H1 (cell line): ENCODE measurements around the gene ABTB1. TPM values are rescaled to one million over a fixed set of nuclear protein-coding genes. Genes with fewer than 3 reads are reported as not detected.

Source experiments
- CTCF ChIA-PET: fragments of 300-600 bp; sonication (Branson Sonifier 250); formaldehyde crosslinking; loops from one replicate; lab custom pipeline; 2021; ENCODE audit not compliant: partially characterized antibody; lab: Charles Lee
- POLR2A ChIA-PET: fragments of 300-600 bp; sonication (Branson Sonifier 250); formaldehyde crosslinking; loops from one replicate; lab custom pipeline; 2021; ENCODE audit warnings: inconsistent platforms; ENCODE audit not compliant: partially characterized antibody; lab: Charles Lee
- DNase-seq, 2 experiments: peaks; one replicate each; pipeline versions ENCODE4 v3.0.0 to v3.0.0-alpha.2; 2010 to 2022; ENCODE audit warnings: low spot score in 2 of 2, low read depth in 1 of 2, mixed read lengths in 1 of 2
- FAIRE-seq: peaks from 2 replicates; lab custom pipeline; 2011; peaks lifted over from hg19 to GRCh38; lab: Jason Lieb, UNC
- H2AFZ ChIP-seq: 2 replicates; pipeline ENCODE4 v1.8.1; 2012; ENCODE audit warnings: low read length, inconsistent platforms
- H2AK5ac ChIP-seq: 2 replicates; pipeline ENCODE4 v1.6.1; 2013; ENCODE audit warnings: low read depth, low read length
- H2BK120ac ChIP-seq: replicated peaks from 2 replicates; pipeline ENCODE3; 2013; ENCODE audit warnings: low read depth, low read length, inconsistent platforms
- H2BK12ac ChIP-seq: 2 replicates; pipeline ENCODE4 v1.6.1; 2013; ENCODE audit warnings: low read depth, low read length
- H2BK15ac ChIP-seq: 2 replicates; pipeline ENCODE4 v1.6.1; 2013; ENCODE audit warnings: low read length
- H2BK20ac ChIP-seq: 2 replicates; pipeline ENCODE4 v1.6.1; 2013; ENCODE audit warnings: low read length
- H2BK5ac ChIP-seq: 2 replicates; pipeline ENCODE4 v1.6.1; 2013; ENCODE audit warnings: low read depth, low read length
- H3K14ac ChIP-seq: 2 replicates; pipeline ENCODE4 v1.6.1; 2013; ENCODE audit warnings: inconsistent platforms; ENCODE audit not compliant: insufficient read length
- H3K18ac ChIP-seq: 2 replicates; pipeline ENCODE4 v1.6.1; 2013; ENCODE audit warnings: low read length; ENCODE audit errors: extremely low read depth
- H3K23ac ChIP-seq: 2 replicates; pipeline ENCODE4 v1.6.1; 2013; ENCODE audit warnings: inconsistent platforms; ENCODE audit not compliant: insufficient read length
- H3K23me2 ChIP-seq: 2 replicates; pipeline ENCODE4 v1.6.1; 2013; ENCODE audit warnings: low read depth, low read length
- H3K27ac ChIP-seq: 2 replicates; pipeline ENCODE4 v1.6.1; 2011; ENCODE audit warnings: low read depth, low read length, inconsistent platforms
- H3K27me3 ChIP-seq, 4 experiments: replicated peaks in 1 of 4; 1 replicate in 1 of 4; 2 replicates in 3 of 4; pipeline versions ENCODE4 v1.6.1 to v1.8.1; 2011 to 2013; ENCODE audit warnings: low read length in 3 of 4, mild to moderate bottlenecking in 3 of 4, inconsistent platforms in 2 of 4, mixed read lengths in 2 of 4, moderate library complexity in 1 of 4; ENCODE audit not compliant: control insufficient read depth in 3 of 4, insufficient read depth in 3 of 4; ENCODE audit errors: extremely low read depth in 1 of 4
- H3K36me3 ChIP-seq, 4 experiments: 2 replicates each; pipeline versions ENCODE4 v1.6.1 to v1.8.1; 2011 to 2013; ENCODE audit warnings: mild to moderate bottlenecking in 4 of 4, low read length in 3 of 4, moderate library complexity in 2 of 4, control low read depth in 1 of 4, inconsistent platforms in 1 of 4; ENCODE audit not compliant: insufficient read depth in 4 of 4, control insufficient read depth in 2 of 4
- H3K4ac ChIP-seq: replicated peaks from 2 replicates; pipeline ENCODE3; 2013; ENCODE audit warnings: low read length, low read depth, mixed read lengths, inconsistent platforms; ENCODE audit not compliant: insufficient read length
- H3K4me1 ChIP-seq, 4 experiments: replicated peaks in 1 of 4; 1 replicate in 1 of 4; 2 replicates in 3 of 4; pipeline versions ENCODE4 v1.6.1 to v1.8.1; 2011 to 2013; ENCODE audit warnings: low read length in 3 of 4, inconsistent platforms in 2 of 4, mixed read lengths in 1 of 4; ENCODE audit not compliant: insufficient read depth in 4 of 4, control insufficient read depth in 3 of 4
- H3K4me2 ChIP-seq, 2 experiments: 2 replicates each; pipeline versions ENCODE4 v1.6.1 to v1.8.1; 2011 to 2013; ENCODE audit warnings: low read depth in 2 of 2, low read length in 2 of 2, control low read depth in 1 of 2, inconsistent platforms in 1 of 2, mild to moderate bottlenecking in 1 of 2; ENCODE audit not compliant: insufficient read depth in 1 of 2
- H3K4me3 ChIP-seq, 4 experiments: fragments of 200-600, 300-600 bp in 1 of 4; sonication (generic), shearing (Covaris generic), sonication (Bioruptor Twin) in 1 of 4; 2 replicates each; pipeline versions ENCODE4 v1.5.1 to v1.8.1; 2011 to 2016; ENCODE audit warnings: low read length in 4 of 4, low read depth in 3 of 4, control low read depth in 2 of 4, inconsistent platforms in 2 of 4, mild to moderate bottlenecking in 2 of 4, mixed read lengths in 1 of 4, moderate library complexity in 1 of 4; ENCODE audit not compliant: insufficient read depth in 2 of 4; ENCODE audit errors: extremely low read depth in 1 of 4
- H3K56ac ChIP-seq: replicated peaks from 2 replicates; pipeline ENCODE3; 2013; ENCODE audit warnings: low read depth, mild to moderate bottlenecking, mixed read lengths, low read length, inconsistent platforms; ENCODE audit not compliant: insufficient read length
- H3K79me1 ChIP-seq: 2 replicates; pipeline ENCODE4 v1.6.1; 2013; ENCODE audit warnings: low read depth, low read length, control low read depth
- H3K79me2 ChIP-seq, 2 experiments: 2 replicates each; pipeline versions ENCODE4 v1.6.1 to v1.8.1; 2012 to 2013; ENCODE audit warnings: low read length in 2 of 2, mild to moderate bottlenecking in 2 of 2, inconsistent platforms in 1 of 2; ENCODE audit not compliant: insufficient read depth in 2 of 2, control insufficient read depth in 1 of 2
- H3K9ac ChIP-seq, 4 experiments: replicated peaks in 1 of 4; 1 replicate in 1 of 4; 2 replicates in 3 of 4; pipeline versions ENCODE4 v1.6.1 to v1.8.1; 2011 to 2013; ENCODE audit warnings: low read depth in 3 of 4, low read length in 3 of 4, control low read depth in 2 of 4, mild to moderate bottlenecking in 2 of 4, moderate library complexity in 2 of 4, inconsistent platforms in 1 of 4; ENCODE audit errors: extremely low read depth in 1 of 4
- H3K9me3 ChIP-seq, 2 experiments: 2 replicates each; pipeline versions ENCODE4 v1.6.1 to v1.8.1; 2012 to 2013; ENCODE audit warnings: mild to moderate bottlenecking in 2 of 2, moderate library complexity in 2 of 2, control low read depth in 1 of 2, inconsistent platforms in 1 of 2, low read depth in 1 of 2, low read length in 1 of 2, mixed read lengths in 1 of 2; ENCODE audit not compliant: insufficient read depth in 2 of 2
- H4K20me1 ChIP-seq, 2 experiments: replicated peaks in 1 of 2; 2 replicates each; pipeline versions ENCODE3 to v1.8.1; 2011 to 2013; ENCODE audit warnings: inconsistent platforms in 2 of 2, low read length in 2 of 2, mild to moderate bottlenecking in 1 of 2; ENCODE audit not compliant: insufficient read depth in 2 of 2, control insufficient read depth in 1 of 2
- H4K5ac ChIP-seq: 2 replicates; pipeline ENCODE4 v1.6.1; 2013; ENCODE audit warnings: low read length, low read depth, mixed read lengths, inconsistent platforms; ENCODE audit not compliant: insufficient read length
- H4K8ac ChIP-seq: 2 replicates; pipeline ENCODE4 v1.8.0; 2013; ENCODE audit warnings: mild to moderate bottlenecking, moderate library complexity, low read length, inconsistent platforms; ENCODE audit not compliant: insufficient read depth; ENCODE audit errors: extremely low read depth
- H4K91ac ChIP-seq: replicated peaks from 2 replicates; pipeline ENCODE3; 2013; ENCODE audit warnings: low read length, mixed read lengths, inconsistent platforms; ENCODE audit not compliant: insufficient read length
- CBX5 ChIP-seq: fragments of 300-800, 300-1000 bp; sonication (generic); IDR thresholded peaks from 2 replicates; pipeline ENCODE4 v1.7.1; 2016; ENCODE audit warnings: antibody characterized with exemption, low read length, low read depth
- E2F6 ChIP-seq: IDR thresholded peaks from 2 replicates; pipeline ENCODE4 v1.6.1; 2012; ENCODE audit warnings: inconsistent platforms
- KDM1A ChIP-seq: fragments of 200-600, 300-600 bp; sonication (generic); IDR thresholded peaks from 2 replicates; pipeline ENCODE4 v1.7.1; 2016; ENCODE audit warnings: mild to moderate bottlenecking, low read length, borderline replicate concordance
- RBBP5 ChIP-seq: IDR thresholded peaks from 2 replicates; pipeline ENCODE4 v1.7.1; 2012; ENCODE audit warnings: low read depth, mild to moderate bottlenecking, inconsistent platforms, low read length, moderate library complexity, borderline replicate concordance
- TCF12 ChIP-seq: IDR thresholded peaks from 2 replicates; pipeline ENCODE4 v1.6.1; 2011; ENCODE audit warnings: low read depth, mild to moderate bottlenecking, low read length
- WGBS, 2 experiments: shearing (Covaris generic) in 1 of 2; methylation state at CpG; one replicate each; pipeline versions ENCODE4 v1.1.6 to v1.1.7; 2013 to 2015; ENCODE audit warnings: low lambda C conversion rate in 2 of 2, mixed read lengths in 2 of 2, inconsistent platforms in 1 of 2, low coverage in 1 of 2, missing lambda C conversion rate in 1 of 2; ENCODE audit not compliant: insufficient replicate concordance in 2 of 2, insufficient coverage in 1 of 2, insufficient read length in 1 of 2; ENCODE audit errors: extremely low coverage in 1 of 2, missing lambda C conversion rate in 1 of 2; 5-methylcytosine and 5-hydroxymethylcytosine counted together
- polyA plus RNA-seq, 7 experiments: library from polyadenylated mRNA; depleted of rRNA in 3 of 7; stranded (reverse) in 5 of 7; unstranded in 2 of 7; fragments of >200 nt in 5 of 7; fragments of 200-250 nt in 2 of 7; gene quantifications; 1 replicate in 5 of 7; 2 replicates in 1 of 7; 4 replicates in 1 of 7; pipeline versions ENCODE4 v1.2.1 to v1.2.3, GENCODE V29; 2011 to 2013; ENCODE audit warnings: missing spikeins in 2 of 7, mixed read lengths in 2 of 7
- total RNA-seq: library from RNA; stranded (reverse); fragmentation: NEBNext Ultra II Directional; extraction: Animal tissue kit (Norgen Biotek cat#: 25700); gene quantifications from 2 replicates; pipeline ENCODE4 v1.2.1, GENCODE V29; 2021

ABTB1 gene
- total and polyA plus RNA-seq, 2 of the 8 experiments (the other 6 are each of a cell fraction or from before 2014, with no cell fraction given) = 7.1 to 9.4 TPM

GRCh38 chr3:127678315-127678599 lies 5.5 kb downstream of the ABTB1 start:
- no peak overlapping the region for H3K27ac ChIP-seq
- peaks cover 0 to 2% of the 10 kb centered on the region in 2 experiments for H4K20me1 ChIP-seq
- H3K9me3 ChIP-seq = no peaks in the 10 kb centered on the region
- H3K4ac ChIP-seq = no peak overlapping the region
- H3K23me2 ChIP-seq = peaks cover 5% of the 10 kb centered on the region; the same call in 1 of the 2 replicates
- H2BK12ac ChIP-seq = no peak overlapping the region
- no peak overlapping the region for H2BK15ac ChIP-seq
- H2AFZ ChIP-seq = no peak overlapping the region
- DNase-seq (peak in 1 of 2 experiments; percentile 26), FAIRE-seq (no peak)
- H3K27me3 ChIP-seq = no peaks in the 10 kb centered on the region; a peak in 2 of 7 replicates
- H3K9ac ChIP-seq = no peak overlapping the region
- no peak overlapping the region for H2BK120ac ChIP-seq
- CTCF ChIA-PET = interaction anchor here (0.6 to 9.6 kb wide), 14 partner anchors 11 to 334 kb away, joined by 3 to 172 read pairs (median 9); partner anchors contain the start of gene MGLL
- no peak overlapping the region for H2BK5ac ChIP-seq
- H3K56ac ChIP-seq = no peak overlapping the region
- 95% methylated on average over 8 of the region's 8 CpGs; no CpG with 5 or more reads in 1 of the 2 experiments for WGBS, 2 experiments
- H4K5ac ChIP-seq = no peak overlapping the region
- no peaks in the 10 kb centered on the region for H3K36me3 ChIP-seq
- H3K23ac ChIP-seq = no peak overlapping the region
- peaks cover 0 to 14% (median 9%) of the 10 kb centered on the region in 4 experiments; a peak in 6 of 7 replicates for H3K4me1 ChIP-seq
- H4K8ac ChIP-seq = no peak overlapping the region
- H4K91ac ChIP-seq = no peak overlapping the region
- no peak overlapping the region for H3K14ac ChIP-seq
- H2BK20ac ChIP-seq = no peak overlapping the region
- H3K79me2 ChIP-seq = no peaks in the 10 kb centered on the region
- H3K79me1 ChIP-seq = no peaks in the 10 kb centered on the region
- H3K4me3 ChIP-seq = no peak overlapping the region
- H3K18ac ChIP-seq = no peak overlapping the region
- POLR2A ChIA-PET = no interaction called here
- H3K4me2 ChIP-seq = no peak overlapping the region
- no peak overlapping the region for H2AK5ac ChIP-seq
- TF ChIP-seq RBBP5 = no peak
- TF ChIP-seq CBX5 = no peak
- TF ChIP-seq TCF12 = no peak
- TF ChIP-seq E2F6 = no peak
- no peak for TF ChIP-seq KDM1A
